Tibial nerve (tissue), 3 donors: ENCODE measurements around the gene PPM1L.

Experiments used
- CTCF ChIP-seq, 5 experiments: fragments of 200-600 bp in 3 of 5; fragments of 450-650 bp in 2 of 5; sonication (generic) in 3 of 5; IDR thresholded peaks; one replicate each; pipeline ENCODE4 v1.5.1; 2016 to 2019; ENCODE audit warnings: antibody characterized with exemption in 5 of 5, mild to moderate bottlenecking in 3 of 5, moderate library complexity in 2 of 5
- POLR2A ChIP-seq, 2 donors: fragments of 450-650 bp; IDR thresholded peaks; one replicate each; pipeline ENCODE4 v1.6.1; 2017; ENCODE audit warnings: antibody characterized with exemption in 2 of 2, mild to moderate bottlenecking in 2 of 2, moderate library complexity in 2 of 2

- TF ChIP-seq POLR2A (IDR thresholded peaks at IDR 0.05) (no peak), CTCF (IDR thresholded peaks at IDR 0.05) (no peak)
These were observed 30.7 kb upstream of the PPM1L start for GRCh38 chr3:160725338-160725737.
